K562 (cell line): ENCODE results near the gene TSR2. TPM values are rescaled to one million over a fixed set of nuclear protein-coding genes. Genes with fewer than 3 reads are reported as not detected.

ENCODE experiments used
- DDX20 ChIP-seq: fragments of 450-650 bp; IDR thresholded peaks from 2 replicates; pipeline ENCODE4 v1.6.1; 2016; ENCODE audit warnings: missing genetic modification characterization, low read depth, mild to moderate bottlenecking, missing compliant biosample characterization, moderate library complexity
- ELF2 ChIP-seq: fragments of 250-450 bp; sonication (Bioruptor Pico); IDR thresholded peaks from 2 replicates; pipeline ENCODE4 v1.5.0; 2021; ENCODE audit warnings: mild to moderate bottlenecking
- GABPB2 ChIP-seq: fragments of 250-450 bp; sonication (Bioruptor Pico); conservative IDR thresholded peaks from 2 replicates; pipeline ENCODE4 v1.5.1; 2021; ENCODE audit warnings: mild to moderate bottlenecking
- RAD51 ChIP-seq: fragments of 450-650 bp; IDR thresholded peaks from 2 replicates; pipeline ENCODE4 v1.7.1; 2016; ENCODE audit warnings: low read depth, mild to moderate bottlenecking, borderline replicate concordance
- SP2 ChIP-seq: IDR thresholded peaks from 2 replicates; pipeline ENCODE4 v1.6.1; 2011; ENCODE audit warnings: mild to moderate bottlenecking, low read depth, low read length, moderate library complexity; ENCODE audit not compliant: poor library complexity, severe bottlenecking; ENCODE audit errors: extremely low read depth
- TAF7 ChIP-seq: fragments of 450-650 bp; IDR thresholded peaks from 2 replicates; pipeline ENCODE4 v1.6.1; 2016; ENCODE audit warnings: missing genetic modification characterization, missing compliant biosample characterization
- ZKSCAN1 ChIP-seq: fragments of 150-350 bp; IDR thresholded peaks from 2 replicates; pipeline ENCODE4 v1.6.1; 2016; ENCODE audit warnings: low read depth, low read length
- ZNF57 ChIP-seq: fragments of 450-650 bp; formaldehyde crosslinking; IDR thresholded peaks from 2 replicates; pipeline ENCODE4 v1.4.0; 2020; ENCODE audit warnings: mild to moderate bottlenecking, moderate library complexity
- ZNF778 ChIP-seq: fragments of 450-650 bp; formaldehyde crosslinking; IDR thresholded peaks from 2 replicates; pipeline ENCODE4 v1.4.0; 2020; ENCODE audit warnings: mild to moderate bottlenecking, moderate library complexity
- polyA plus RNA-seq, 8 experiments: library from polyadenylated mRNA; depleted of rRNA in 4 of 8; stranded (reverse) in 5 of 8; unstranded in 3 of 8; fragments of >200 nt; fragmentation: Nextera tagmentation in 2 of 8; fragmentation: Illumina TruSeq in 1 of 8; extraction: Ambion mirVana in 2 of 8; extraction: Trizol in 1 of 8; gene quantifications; 2 replicates each; pipeline versions ENCODE4 v1.2.1 to v1.2.3, GENCODE V29; 2011 to 2014; ENCODE audit warnings: inconsistent platforms in 1 of 8, missing spikeins in 1 of 8
- total RNA-seq, 7 experiments: library from RNA; depleted of rRNA in 6 of 7; stranded (reverse); fragments of >200 nt in 6 of 7; fragmentation: Illumina TruSeq in 2 of 7; extraction: Trizol in 2 of 7; gene quantifications; 2 replicates each; pipeline versions ENCODE4 v1.2.1 to v1.2.3, GENCODE V29; 2011 to 2021; ENCODE audit warnings: low replicate concordance in 1 of 7
- TF ChIP-seq, protein P1 (sequence below): fragments of 450-650 bp; IDR thresholded peaks from 2 replicates; pipeline ENCODE4 v1.6.1; 2016; ENCODE audit warnings: mild to moderate bottlenecking, moderate library complexity
- TF ChIP-seq, protein P2 (sequence below): fragments of 450-650 bp; IDR thresholded peaks from 2 replicates; pipeline ENCODE4 v1.6.1; 2016; ENCODE audit warnings: borderline replicate concordance

TSR2 gene
- total and polyA plus RNA-seq, 9 of the 15 experiments (the other 6 are each of a cell fraction or from before 2014, with no cell fraction given) = 8.6 to 50.0 (median 28.5) TPM

DNA sequence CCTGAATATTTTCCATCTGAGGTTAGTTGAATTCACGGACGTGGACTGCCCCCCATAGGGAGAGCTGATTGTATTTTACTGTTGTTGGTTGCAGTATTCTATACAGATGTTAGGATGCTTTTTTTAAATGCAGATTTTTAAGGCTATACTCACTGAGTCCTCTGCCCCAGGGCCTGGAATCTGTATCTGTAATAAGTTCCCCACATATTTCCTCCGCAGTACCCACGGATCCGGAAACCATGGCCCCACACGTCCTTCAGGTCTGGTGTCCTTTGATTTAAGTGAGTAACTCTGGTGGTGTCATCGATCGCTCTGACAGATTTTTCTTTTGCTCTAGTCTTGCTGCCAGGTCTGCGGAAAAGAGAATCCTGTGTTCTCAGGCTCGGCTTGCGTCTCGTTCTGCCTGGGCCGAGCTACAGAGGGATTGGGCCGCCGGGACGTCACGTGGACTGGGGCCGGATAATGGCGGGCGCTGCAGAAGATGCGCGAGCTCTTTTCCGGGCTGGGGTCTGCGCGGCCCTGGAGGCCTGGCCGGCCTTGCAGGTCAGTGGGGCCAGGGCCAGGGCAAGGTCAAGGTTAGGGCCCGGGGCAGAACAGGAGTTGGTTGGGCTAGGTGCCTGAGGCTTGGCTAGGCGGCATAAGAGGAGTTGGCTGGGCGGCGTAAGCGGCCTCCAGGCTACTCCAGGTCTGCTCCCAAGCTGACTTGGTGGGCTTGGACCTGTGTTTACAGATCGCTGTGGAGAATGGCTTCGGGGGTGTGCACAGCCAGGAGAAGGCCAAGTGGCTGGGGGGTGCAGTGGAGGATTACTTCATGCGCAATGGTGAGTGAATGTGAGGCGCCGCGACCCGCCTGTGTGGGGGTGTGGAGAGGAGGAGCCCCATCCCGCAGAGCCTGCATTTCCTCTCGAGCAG is at the start of gene TSR2 (continued):
- TF ChIP-seq, protein P1, sequence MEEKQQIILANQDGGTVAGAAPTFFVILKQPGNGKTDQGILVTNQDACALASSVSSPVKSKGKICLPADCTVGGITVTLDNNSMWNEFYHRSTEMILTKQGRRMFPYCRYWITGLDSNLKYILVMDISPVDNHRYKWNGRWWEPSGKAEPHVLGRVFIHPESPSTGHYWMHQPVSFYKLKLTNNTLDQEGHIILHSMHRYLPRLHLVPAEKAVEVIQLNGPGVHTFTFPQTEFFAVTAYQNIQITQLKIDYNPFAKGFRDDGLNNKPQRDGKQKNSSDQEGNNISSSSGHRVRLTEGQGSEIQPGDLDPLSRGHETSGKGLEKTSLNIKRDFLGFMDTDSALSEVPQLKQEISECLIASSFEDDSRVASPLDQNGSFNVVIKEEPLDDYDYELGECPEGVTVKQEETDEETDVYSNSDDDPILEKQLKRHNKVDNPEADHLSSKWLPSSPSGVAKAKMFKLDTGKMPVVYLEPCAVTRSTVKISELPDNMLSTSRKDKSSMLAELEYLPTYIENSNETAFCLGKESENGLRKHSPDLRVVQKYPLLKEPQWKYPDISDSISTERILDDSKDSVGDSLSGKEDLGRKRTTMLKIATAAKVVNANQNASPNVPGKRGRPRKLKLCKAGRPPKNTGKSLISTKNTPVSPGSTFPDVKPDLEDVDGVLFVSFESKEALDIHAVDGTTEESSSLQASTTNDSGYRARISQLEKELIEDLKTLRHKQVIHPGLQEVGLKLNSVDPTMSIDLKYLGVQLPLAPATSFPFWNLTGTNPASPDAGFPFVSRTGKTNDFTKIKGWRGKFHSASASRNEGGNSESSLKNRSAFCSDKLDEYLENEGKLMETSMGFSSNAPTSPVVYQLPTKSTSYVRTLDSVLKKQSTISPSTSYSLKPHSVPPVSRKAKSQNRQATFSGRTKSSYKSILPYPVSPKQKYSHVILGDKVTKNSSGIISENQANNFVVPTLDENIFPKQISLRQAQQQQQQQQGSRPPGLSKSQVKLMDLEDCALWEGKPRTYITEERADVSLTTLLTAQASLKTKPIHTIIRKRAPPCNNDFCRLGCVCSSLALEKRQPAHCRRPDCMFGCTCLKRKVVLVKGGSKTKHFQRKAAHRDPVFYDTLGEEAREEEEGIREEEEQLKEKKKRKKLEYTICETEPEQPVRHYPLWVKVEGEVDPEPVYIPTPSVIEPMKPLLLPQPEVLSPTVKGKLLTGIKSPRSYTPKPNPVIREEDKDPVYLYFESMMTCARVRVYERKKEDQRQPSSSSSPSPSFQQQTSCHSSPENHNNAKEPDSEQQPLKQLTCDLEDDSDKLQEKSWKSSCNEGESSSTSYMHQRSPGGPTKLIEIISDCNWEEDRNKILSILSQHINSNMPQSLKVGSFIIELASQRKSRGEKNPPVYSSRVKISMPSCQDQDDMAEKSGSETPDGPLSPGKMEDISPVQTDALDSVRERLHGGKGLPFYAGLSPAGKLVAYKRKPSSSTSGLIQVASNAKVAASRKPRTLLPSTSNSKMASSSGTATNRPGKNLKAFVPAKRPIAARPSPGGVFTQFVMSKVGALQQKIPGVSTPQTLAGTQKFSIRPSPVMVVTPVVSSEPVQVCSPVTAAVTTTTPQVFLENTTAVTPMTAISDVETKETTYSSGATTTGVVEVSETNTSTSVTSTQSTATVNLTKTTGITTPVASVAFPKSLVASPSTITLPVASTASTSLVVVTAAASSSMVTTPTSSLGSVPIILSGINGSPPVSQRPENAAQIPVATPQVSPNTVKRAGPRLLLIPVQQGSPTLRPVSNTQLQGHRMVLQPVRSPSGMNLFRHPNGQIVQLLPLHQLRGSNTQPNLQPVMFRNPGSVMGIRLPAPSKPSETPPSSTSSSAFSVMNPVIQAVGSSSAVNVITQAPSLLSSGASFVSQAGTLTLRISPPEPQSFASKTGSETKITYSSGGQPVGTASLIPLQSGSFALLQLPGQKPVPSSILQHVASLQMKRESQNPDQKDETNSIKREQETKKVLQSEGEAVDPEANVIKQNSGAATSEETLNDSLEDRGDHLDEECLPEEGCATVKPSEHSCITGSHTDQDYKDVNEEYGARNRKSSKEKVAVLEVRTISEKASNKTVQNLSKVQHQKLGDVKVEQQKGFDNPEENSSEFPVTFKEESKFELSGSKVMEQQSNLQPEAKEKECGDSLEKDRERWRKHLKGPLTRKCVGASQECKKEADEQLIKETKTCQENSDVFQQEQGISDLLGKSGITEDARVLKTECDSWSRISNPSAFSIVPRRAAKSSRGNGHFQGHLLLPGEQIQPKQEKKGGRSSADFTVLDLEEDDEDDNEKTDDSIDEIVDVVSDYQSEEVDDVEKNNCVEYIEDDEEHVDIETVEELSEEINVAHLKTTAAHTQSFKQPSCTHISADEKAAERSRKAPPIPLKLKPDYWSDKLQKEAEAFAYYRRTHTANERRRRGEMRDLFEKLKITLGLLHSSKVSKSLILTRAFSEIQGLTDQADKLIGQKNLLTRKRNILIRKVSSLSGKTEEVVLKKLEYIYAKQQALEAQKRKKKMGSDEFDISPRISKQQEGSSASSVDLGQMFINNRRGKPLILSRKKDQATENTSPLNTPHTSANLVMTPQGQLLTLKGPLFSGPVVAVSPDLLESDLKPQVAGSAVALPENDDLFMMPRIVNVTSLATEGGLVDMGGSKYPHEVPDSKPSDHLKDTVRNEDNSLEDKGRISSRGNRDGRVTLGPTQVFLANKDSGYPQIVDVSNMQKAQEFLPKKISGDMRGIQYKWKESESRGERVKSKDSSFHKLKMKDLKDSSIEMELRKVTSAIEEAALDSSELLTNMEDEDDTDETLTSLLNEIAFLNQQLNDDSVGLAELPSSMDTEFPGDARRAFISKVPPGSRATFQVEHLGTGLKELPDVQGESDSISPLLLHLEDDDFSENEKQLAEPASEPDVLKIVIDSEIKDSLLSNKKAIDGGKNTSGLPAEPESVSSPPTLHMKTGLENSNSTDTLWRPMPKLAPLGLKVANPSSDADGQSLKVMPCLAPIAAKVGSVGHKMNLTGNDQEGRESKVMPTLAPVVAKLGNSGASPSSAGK = 0 out of 2 replicates have a peak, but pooled peaks have one; percentile 7
- TF ChIP-seq ZKSCAN1 = no peak
- peak; percentile 93 for TF ChIP-seq RAD51
- TF ChIP-seq, protein P2, sequence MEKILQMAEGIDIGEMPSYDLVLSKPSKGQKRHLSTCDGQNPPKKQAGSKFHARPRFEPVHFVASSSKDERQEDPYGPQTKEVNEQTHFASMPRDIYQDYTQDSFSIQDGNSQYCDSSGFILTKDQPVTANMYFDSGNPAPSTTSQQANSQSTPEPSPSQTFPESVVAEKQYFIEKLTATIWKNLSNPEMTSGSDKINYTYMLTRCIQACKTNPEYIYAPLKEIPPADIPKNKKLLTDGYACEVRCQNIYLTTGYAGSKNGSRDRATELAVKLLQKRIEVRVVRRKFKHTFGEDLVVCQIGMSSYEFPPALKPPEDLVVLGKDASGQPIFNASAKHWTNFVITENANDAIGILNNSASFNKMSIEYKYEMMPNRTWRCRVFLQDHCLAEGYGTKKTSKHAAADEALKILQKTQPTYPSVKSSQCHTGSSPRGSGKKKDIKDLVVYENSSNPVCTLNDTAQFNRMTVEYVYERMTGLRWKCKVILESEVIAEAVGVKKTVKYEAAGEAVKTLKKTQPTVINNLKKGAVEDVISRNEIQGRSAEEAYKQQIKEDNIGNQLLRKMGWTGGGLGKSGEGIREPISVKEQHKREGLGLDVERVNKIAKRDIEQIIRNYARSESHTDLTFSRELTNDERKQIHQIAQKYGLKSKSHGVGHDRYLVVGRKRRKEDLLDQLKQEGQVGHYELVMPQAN = peak; percentile 57; the same call in 1 of the 2 replicates
- TF ChIP-seq DDX20 = no peak
- no peak for TF ChIP-seq ZNF778
- no peak for TF ChIP-seq SP2
- no peak for TF ChIP-seq GABPB2 (CRISPR knock-in tag)
- TF ChIP-seq ELF2 (CRISPR knock-in tag) = peak; percentile 55; the same call in 1 of the 2 replicates
- 0 out of 2 replicates have a peak, but pooled peaks have one; percentile 50 for TF ChIP-seq TAF7 (tag)
- TF ChIP-seq ZNF57 (CRISPR knock-in tag) = no peak
